Spinal cord (tissue), 10 donors: ENCODE measurements around the gene NDUFA6. TPM values are rescaled to one million over a fixed set of nuclear protein-coding genes. Genes with fewer than 3 reads are reported as not detected.

Source experiments
- DNase-seq, 6 donors: peaks; one replicate each; pipeline versions ENCODE4 v3.0.0 to v3.0.0-alpha.2; 2013 to 2015; ENCODE audit warnings: low spot score in 6 of 6, low read depth in 4 of 6
- H3K27ac ChIP-seq: one replicate; pipeline ENCODE4 v1.5.1; 2013; ENCODE audit warnings: low read depth, low read length, control low read depth
- H3K27me3 ChIP-seq: one replicate; pipeline ENCODE4 v1.6.1; 2013; ENCODE audit warnings: low read length; ENCODE audit not compliant: control insufficient read depth, insufficient read depth
- H3K36me3 ChIP-seq: one replicate; pipeline ENCODE4 v1.6.1; 2013; ENCODE audit warnings: low read length; ENCODE audit not compliant: control insufficient read depth, insufficient read depth
- H3K4me1 ChIP-seq: one replicate; pipeline ENCODE4 v1.6.1; 2013; ENCODE audit warnings: low read length; ENCODE audit not compliant: control insufficient read depth, insufficient read depth
- H3K4me3 ChIP-seq: one replicate; pipeline ENCODE4 v1.5.1; 2013; ENCODE audit warnings: low read depth, low read length, control low read depth
- H3K9me3 ChIP-seq: one replicate; pipeline ENCODE4 v1.6.1; 2013; ENCODE audit warnings: low read length; ENCODE audit not compliant: control insufficient read depth, insufficient read depth
- WGBS: methylation state at CpG from one replicate; pipeline ENCODE4 v1.1.5; 2013; ENCODE audit warnings: missing lambda C conversion rate; ENCODE audit not compliant: insufficient coverage; 5-methylcytosine and 5-hydroxymethylcytosine counted together
- polyA plus RNA-seq, 2 donors: library from polyadenylated mRNA; unstranded; fragments of 120-200 nt; gene quantifications; one replicate each; pipeline ENCODE4 v1.2.1, GENCODE V29; 2013; ENCODE audit not compliant: insufficient read length in 2 of 2
- small RNA-seq: library from RNA; depleted of rRNA; stranded (forward); fragments of <200 nt; gene quantifications from one replicate; pipeline ENCODE3, GENCODE V24; 2014; ENCODE audit warnings: low replicate concordance
- total RNA-seq, 2 donors: library from RNA; depleted of rRNA in 1 of 2; stranded (reverse); fragments of 120-200 nt in 1 of 2; fragments of >200 nt in 1 of 2; gene quantifications; one replicate each; pipeline versions ENCODE4 v1.2.3 to v1.2.4, GENCODE V29; 2013 to 2014
- donor health status: healthy.

NDUFA6 gene
- total and polyA plus RNA-seq, 4 donors: 62.3 to 125 (median 110) TPM

- H3K36me3 ChIP-seq: no peaks in the 10 kb centered on the region
- H3K27me3 ChIP-seq: no peaks in the 10 kb centered on the region
- no peak for DNase-seq
- no peaks in the 10 kb centered on the region for H3K4me1 ChIP-seq
- H3K27ac ChIP-seq: no peak overlapping the region
- no peak overlapping the region for H3K4me3 ChIP-seq
- H3K9me3 ChIP-seq: peaks cover 2% of the 10 kb centered on the region
These were observed 48.8 kb downstream of the NDUFA6 start for GRCh38 chr22:42041784-42042183.

- Histone ChIP-seq H3K27ac (no peak overlapping the region), H3K9me3 (peaks cover 2% of the 10 kb centered on the region), H3K4me3 (no peak overlapping the region), H3K4me1 (no peaks in the 10 kb centered on the region), H3K27me3 (no peaks in the 10 kb centered on the region), H3K36me3 (no peaks in the 10 kb centered on the region)
- 83% methylated on average over 1 of the region's 5 CpGs for WGBS
- no peak for DNase-seq
These were observed 51.3 kb downstream of the NDUFA6 start for GRCh38 chr22:42039271-42039670.

Small RNA genes within 50 kb of the gene (small RNA-seq; reads per million reads assigned to genes)
- gene SNORD13P1: not detected

Other genes with a start within 250 kb of the NDUFA6 start
- under 1 TPM; 0.40 to 0.61 TPM for gene SHISA8, start 175.7 kb downstream of the NDUFA6 start, total RNA-seq
- 1 to 10 TPM; 3.0 to 5.2 TPM for gene SHISA8, start 175.7 kb downstream of the NDUFA6 start, polyA plus RNA-seq
- 1 to 10 TPM in 1 of 2 donors, under 1 TPM in 1; 0.79 to 1.1 TPM for gene TNFRSF13C, start 164.0 kb downstream of the NDUFA6 start, total RNA-seq
- 1 to 10 TPM; 2.3 to 2.9 TPM for gene TNFRSF13C, start 164.0 kb downstream of the NDUFA6 start, polyA plus RNA-seq
- gene CENPM, start 143.6 kb downstream of the NDUFA6 start, total RNA-seq: 1 to 10 TPM; 5.2 to 9.0 TPM
- gene CENPM, start 143.6 kb downstream of the NDUFA6 start, polyA plus RNA-seq: 10 to 100 TPM; 12.2 to 13.0 TPM
- 10 to 100 TPM; 86.9 to 89.2 TPM for gene SEPTIN3, start 121.3 kb downstream of the NDUFA6 start, total RNA-seq
- 100 to 1,000 TPM; 398 to 423 TPM for gene SEPTIN3, start 121.3 kb downstream of the NDUFA6 start, polyA plus RNA-seq
- gene WBP2NL, start 92.0 kb downstream of the NDUFA6 start, total RNA-seq: 1 to 10 TPM; 2.4 to 4.7 TPM
- gene WBP2NL, start 92.0 kb downstream of the NDUFA6 start, polyA plus RNA-seq: 1 to 10 TPM; 2.7 to 6.2 TPM
- 10 to 100 TPM; 27.1 to 35.7 TPM for gene NAGA, start 20.0 kb downstream of the NDUFA6 start, total RNA-seq
- 10 to 100 TPM; 18.9 to 19.9 TPM for gene NAGA, start 20.0 kb downstream of the NDUFA6 start, polyA plus RNA-seq
- 10 to 100 TPM in 1 of 2 donors, 1 to 10 TPM in 1; 6.9 to 18.0 TPM for gene PHETA2, start 16.5 kb downstream of the NDUFA6 start, total RNA-seq
- gene PHETA2, start 16.5 kb downstream of the NDUFA6 start, polyA plus RNA-seq: 1 to 10 TPM; 3.4 to 6.5 TPM
- gene SMDT1, start 11.1 kb downstream of the NDUFA6 start, total RNA-seq: 10 to 100 TPM; 22.6 to 31.8 TPM
- gene SMDT1, start 11.1 kb downstream of the NDUFA6 start, polyA plus RNA-seq: 100 to 1,000 TPM; 122 to 132 TPM
- 1 to 10 TPM in 1 of 2 donors, under 1 TPM in 1; 0.79 to 2.1 TPM for gene CYP2D6, start 40.0 kb upstream of the NDUFA6 start, total RNA-seq
- gene CYP2D6, start 40.0 kb upstream of the NDUFA6 start, polyA plus RNA-seq: 1 to 10 TPM; 4.6 to 9.9 TPM
- gene TCF20, start 179.9 kb upstream of the NDUFA6 start, total RNA-seq: 10 to 100 TPM; 30.3 to 32.0 TPM
- gene TCF20, start 179.9 kb upstream of the NDUFA6 start, polyA plus RNA-seq: 10 to 100 TPM; 25.3 to 28.8 TPM